HEK293 (cell line): ENCODE data around the gene MLLT3.

Source experiments
- AEBP2 ChIP-seq: fragments of 450-650 bp; formaldehyde crosslinking; IDR thresholded peaks from 2 replicates; pipeline ENCODE4 v1.5.1; 2016; ENCODE audit warnings: missing biosample characterization, missing genetic modification characterization, borderline replicate concordance
- BCL11B ChIP-seq: fragments of 450-650 bp; formaldehyde crosslinking; IDR thresholded peaks from 2 replicates; pipeline ENCODE4 v1.5.1; 2016; ENCODE audit warnings: low read depth, missing biosample characterization, missing genetic modification characterization
- EGR2 ChIP-seq: fragments of 450-650 bp; formaldehyde crosslinking; IDR thresholded peaks from 2 replicates; pipeline ENCODE4 v1.5.1; 2016; ENCODE audit warnings: low read depth, missing biosample characterization, missing genetic modification characterization
- ELK4 ChIP-seq: IDR thresholded peaks from 2 replicates; pipeline ENCODE4 v1.6.1; 2011; ENCODE audit warnings: mild to moderate bottlenecking, low read depth, low read length, borderline replicate concordance
- GFI1B ChIP-seq: fragments of 450-650 bp; formaldehyde crosslinking; IDR thresholded peaks from 2 replicates; pipeline ENCODE4 v1.5.1; 2016; ENCODE audit warnings: missing biosample characterization, missing genetic modification characterization
- GLI2 ChIP-seq: fragments of 450-650 bp; formaldehyde crosslinking; IDR thresholded peaks from 2 replicates; pipeline ENCODE4; 2017; ENCODE audit warnings: missing biosample characterization, missing genetic modification characterization, low read depth, borderline replicate concordance
- KLF1 ChIP-seq: fragments of 450-650 bp; formaldehyde crosslinking; IDR thresholded peaks from 2 replicates; pipeline ENCODE4 v1.5.1; 2016; ENCODE audit warnings: missing biosample characterization, missing genetic modification characterization
- PBX3 ChIP-seq: sonication (generic); formaldehyde crosslinking; IDR thresholded peaks from 2 replicates; pipeline ENCODE4 v1.8.1; 2022; ENCODE audit warnings: mild to moderate bottlenecking, moderate library complexity, missing genetic modification reagents
- REPIN1 ChIP-seq: fragments of 450-650 bp; formaldehyde crosslinking; IDR thresholded peaks from 2 replicates; pipeline ENCODE4 v1.5.1; 2017; ENCODE audit warnings: missing biosample characterization, missing genetic modification characterization, low read depth
- ZBTB48 ChIP-seq: fragments of 450-650 bp; formaldehyde crosslinking; IDR thresholded peaks from 2 replicates; pipeline ENCODE4 v1.5.1; 2016; ENCODE audit warnings: missing biosample characterization, missing genetic modification characterization
- ZBTB49 ChIP-seq: fragments of 450-650 bp; formaldehyde crosslinking; IDR thresholded peaks from 2 replicates; pipeline ENCODE4 v1.5.1; 2016; ENCODE audit warnings: missing biosample characterization, missing genetic modification characterization, low read depth
- ZBTB8A ChIP-seq: fragments of 450-650 bp; formaldehyde crosslinking; IDR thresholded peaks from 2 replicates; pipeline ENCODE4 v1.5.1; 2016; ENCODE audit warnings: missing biosample characterization, missing genetic modification characterization
- ZFP37 ChIP-seq: fragments of 450-650 bp; formaldehyde crosslinking; IDR thresholded peaks from 2 replicates; pipeline ENCODE4 v1.5.1; 2016; ENCODE audit warnings: missing biosample characterization, missing genetic modification characterization
- ZFP69B ChIP-seq: fragments of 450-650 bp; formaldehyde crosslinking; IDR thresholded peaks from 2 replicates; pipeline ENCODE4 v1.5.1; 2016; ENCODE audit warnings: missing biosample characterization, missing genetic modification characterization
- ZNF157 ChIP-seq: fragments of 450-650 bp; formaldehyde crosslinking; IDR thresholded peaks from 2 replicates; pipeline ENCODE4 v1.5.1; 2016; ENCODE audit warnings: missing biosample characterization, missing genetic modification characterization
- ZNF16 ChIP-seq: fragments of 450-650 bp; formaldehyde crosslinking; IDR thresholded peaks from 2 replicates; pipeline ENCODE4 v1.5.1; 2016; ENCODE audit warnings: low read depth, missing biosample characterization, missing genetic modification characterization
- ZNF174 ChIP-seq: fragments of 450-650 bp; formaldehyde crosslinking; IDR thresholded peaks from 2 replicates; pipeline ENCODE4 v1.5.0; 2017; ENCODE audit warnings: missing biosample characterization, mild to moderate bottlenecking, missing genetic modification characterization
- ZNF211 ChIP-seq: fragments of 450-650 bp; formaldehyde crosslinking; IDR thresholded peaks from 2 replicates; pipeline ENCODE4 v1.5.1; 2016; ENCODE audit warnings: low read depth, missing biosample characterization, missing genetic modification characterization
- ZNF239 ChIP-seq: fragments of 450-650 bp; formaldehyde crosslinking; IDR thresholded peaks from 2 replicates; pipeline ENCODE4 v1.5.1; 2016; ENCODE audit warnings: missing biosample characterization, missing genetic modification characterization
- ZNF335 ChIP-seq: fragments of 450-650 bp; formaldehyde crosslinking; conservative IDR thresholded peaks from 2 replicates; pipeline ENCODE4 v1.5.1; 2016; ENCODE audit warnings: missing biosample characterization, missing genetic modification characterization
- ZNF354C ChIP-seq: fragments of 450-650 bp; formaldehyde crosslinking; IDR thresholded peaks from 2 replicates; pipeline ENCODE4 v1.5.1; 2016; ENCODE audit warnings: missing biosample characterization, missing genetic modification characterization, low read depth, borderline replicate concordance
- ZNF391 ChIP-seq: fragments of 450-650 bp; formaldehyde crosslinking; IDR thresholded peaks from 2 replicates; pipeline ENCODE4 v1.5.1; 2016; ENCODE audit warnings: low read depth, missing biosample characterization, missing genetic modification characterization, borderline replicate concordance
- ZNF473 ChIP-seq: fragments of 450-650 bp; formaldehyde crosslinking; IDR thresholded peaks from 2 replicates; pipeline ENCODE4 v1.5.1; 2017; ENCODE audit warnings: missing biosample characterization, missing genetic modification characterization
- ZNF513 ChIP-seq: fragments of 450-650 bp; IDR thresholded peaks from 2 replicates; pipeline ENCODE4 v1.5.1; 2018; ENCODE audit warnings: missing biosample characterization, missing genetic modification characterization
- ZNF555 ChIP-seq: fragments of 450-650 bp; formaldehyde crosslinking; conservative IDR thresholded peaks from 2 replicates; pipeline ENCODE4 v1.5.1; 2017; ENCODE audit warnings: missing biosample characterization, mild to moderate bottlenecking, missing genetic modification characterization, inconsistent platforms
- ZNF561 ChIP-seq: fragments of 450-650 bp; IDR thresholded peaks from 2 replicates; pipeline ENCODE4 v1.5.1; 2018; ENCODE audit warnings: missing biosample characterization, missing genetic modification characterization, borderline replicate concordance
- ZNF600 ChIP-seq: fragments of 450-650 bp; formaldehyde crosslinking; IDR thresholded peaks from 2 replicates; pipeline ENCODE4 v1.5.1; 2016; ENCODE audit warnings: missing biosample characterization, missing genetic modification characterization
- ZNF621 ChIP-seq: fragments of 450-650 bp; formaldehyde crosslinking; IDR thresholded peaks from 2 replicates; pipeline ENCODE4 v1.5.1; 2017; ENCODE audit warnings: missing biosample characterization, missing genetic modification characterization
- ZNF639 ChIP-seq: fragments of 450-650 bp; formaldehyde crosslinking; IDR thresholded peaks from 2 replicates; pipeline ENCODE4 v1.5.1; 2016; ENCODE audit warnings: missing biosample characterization, missing genetic modification characterization
- ZNF645 ChIP-seq: fragments of 450-650 bp; formaldehyde crosslinking; IDR thresholded peaks from 2 replicates; pipeline ENCODE4; 2016; ENCODE audit warnings: missing biosample characterization, missing genetic modification characterization
- ZNF654 ChIP-seq: fragments of 450-650 bp; formaldehyde crosslinking; IDR thresholded peaks from 2 replicates; pipeline ENCODE4 v1.5.1; 2016; ENCODE audit warnings: low read depth, missing biosample characterization, missing genetic modification characterization
- ZSCAN23 ChIP-seq: fragments of 450-650 bp; formaldehyde crosslinking; IDR thresholded peaks from 2 replicates; pipeline ENCODE4 v1.5.1; 2016; ENCODE audit warnings: missing biosample characterization, missing genetic modification characterization

The MLLT3 gene

GRCh38 chr9:20563917-20564316 lies 58.4 kb downstream of the MLLT3 start (continued):
- TF ChIP-seq ZNF513 (tag by site-specific recombination) (no peak), ZBTB48 (no peak), AEBP2 (tag by site-specific recombination) (no peak), KLF1 (no peak), REPIN1 (tag by site-specific recombination) (no peak), ZNF473 (tag by site-specific recombination) (no peak), ZNF645 (tag by site-specific recombination) (no peak), ZBTB49 (tag by site-specific recombination) (no peak), ZNF555 (tag by site-specific recombination) (no peak), ZNF654 (tag by site-specific recombination) (no peak), GFI1B (tag by site-specific recombination) (no peak), ZNF211 (tag by site-specific recombination) (no peak), ZNF600 (tag by site-specific recombination) (peak; percentile 64; the same call in 1 of the 2 replicates), ZNF16 (tag by site-specific recombination) (no peak), BCL11B (no peak; the same call in 1 of the 2 replicates), ZNF354C (no peak), ZNF391 (tag by site-specific recombination) (no peak), ZNF174 (tag by site-specific recombination) (no peak), EGR2 (tag by site-specific recombination) (no peak), ZFP69B (tag by site-specific recombination) (no peak), ZNF621 (tag by site-specific recombination) (no peak), ZSCAN23 (no peak), ZNF335 (tag by site-specific recombination) (no peak), ZNF157 (no peak), ZFP37 (tag by site-specific recombination) (no peak), PBX3 (CRISPR knock-in tag) (no peak), ZBTB8A (tag by site-specific recombination) (no peak), ZNF239 (tag by site-specific recombination) (no peak), ZNF561 (tag by site-specific recombination) (no peak), ZNF639 (0 out of 2 replicates have a peak, but pooled peaks have one; percentile 31), ELK4 (no peak), GLI2 (tag by site-specific recombination) (peak; percentile 72)
